Measurements from ENCODE around the gene ANXA2. TPM values are rescaled to one million over a fixed set of nuclear protein-coding genes. Genes with fewer than 3 reads are reported as not detected.
"Not testable (repeated sequence)": the region's sequence is repeated elsewhere in the genome, so short reads cannot be mapped to it uniquely, and the experiment has no call there.

ANXA2 gene
- total RNA-seq, 2 donors from 2014 or later = 752 to 812 TPM

DNA sequence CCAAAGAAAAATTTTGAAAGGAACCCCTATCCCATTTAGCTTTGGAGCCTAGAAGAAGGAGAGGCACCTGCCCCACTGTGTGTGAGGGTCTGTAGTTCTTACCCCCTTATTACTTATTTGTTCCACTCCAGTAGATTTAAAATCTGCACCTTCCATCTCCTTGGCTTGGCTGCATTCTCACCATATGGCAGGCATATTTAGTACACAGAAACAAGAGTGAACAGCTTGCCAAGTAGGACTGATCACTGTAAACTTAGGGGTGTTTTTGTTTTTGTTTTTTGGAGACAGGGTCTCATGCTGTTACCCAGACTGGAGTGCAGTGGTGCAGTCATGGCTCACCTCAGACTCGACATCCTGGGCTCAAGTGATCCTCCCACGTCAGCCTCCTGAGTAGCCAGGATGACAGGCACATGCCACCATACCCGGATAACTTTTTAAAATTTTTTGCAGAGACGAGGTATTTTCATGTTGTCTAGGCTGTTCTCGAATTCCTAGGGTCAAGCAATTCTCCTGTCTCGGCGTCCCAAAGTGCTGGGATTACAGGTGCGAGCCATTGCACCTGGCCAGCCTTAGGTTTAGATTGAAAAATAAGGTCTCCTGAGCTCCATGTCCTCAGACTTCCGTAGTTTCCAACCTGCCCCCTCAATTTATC is 14.1 kb upstream of the ANXA2 start:
- no peak for ATAC-seq (ENCODE audit: insufficient number of reproducible peaks, low FRiP score, low read depth)
- DNase-seq (ENCODE audit: low spot score) = no peak

DNA sequence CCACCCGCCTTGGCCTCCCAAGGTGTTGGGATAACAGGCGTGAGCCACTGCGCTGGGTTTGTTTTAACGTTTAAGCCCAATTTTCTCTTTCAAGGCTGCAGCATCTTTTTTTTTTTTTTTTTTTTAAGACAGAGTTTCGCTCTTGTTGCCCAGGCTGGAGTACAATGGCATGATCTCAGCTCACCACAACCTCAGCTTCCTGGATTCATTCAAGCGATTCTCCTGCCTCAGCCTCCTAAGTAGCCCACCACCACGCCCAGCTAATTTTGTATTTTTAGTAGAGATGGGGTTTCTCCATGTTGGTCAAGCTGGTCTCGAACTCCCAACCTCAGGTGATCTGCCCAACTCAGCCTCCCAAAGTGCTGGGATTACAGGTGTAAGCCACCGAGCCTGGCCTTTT is 12.6 kb upstream of the ANXA2 start:
- DNase-seq (ENCODE audit: low spot score); H3K9me3 ChIP-seq; H3K27ac ChIP-seq; H3K4me3 ChIP-seq; H3K36me3 ChIP-seq; ATAC-seq (ENCODE audit: insufficient number of reproducible peaks, low FRiP score, low read depth); H3K27me3 ChIP-seq (replicated peaks; ENCODE audit: insufficient read depth): not testable (repeated sequence)
- peaks cover 21 to 43% of the 10 kb centered on the region in 2 donors for H3K4me1 ChIP-seq (ENCODE audit: control insufficient read depth in 1 of 2, low read depth in 2 of 2)

More for the DNA sequence above, 14.1 kb upstream of the ANXA2 start:
- Histone ChIP-seq H3K27ac (no peak overlapping the region), H3K36me3 (no peaks in the 10 kb centered on the region), H3K27me3 (replicated peaks; ENCODE audit: insufficient read depth) (no peaks in the 10 kb centered on the region), H3K4me1 (ENCODE audit: control insufficient read depth in 1 of 2, low read depth in 2 of 2) (peaks cover 21 to 37% of the 10 kb centered on the region in 2 donors), H3K9me3 (no peaks in the 10 kb centered on the region), H3K4me3 (no peak overlapping the region)
- TF ChIP-seq, protein P1, sequence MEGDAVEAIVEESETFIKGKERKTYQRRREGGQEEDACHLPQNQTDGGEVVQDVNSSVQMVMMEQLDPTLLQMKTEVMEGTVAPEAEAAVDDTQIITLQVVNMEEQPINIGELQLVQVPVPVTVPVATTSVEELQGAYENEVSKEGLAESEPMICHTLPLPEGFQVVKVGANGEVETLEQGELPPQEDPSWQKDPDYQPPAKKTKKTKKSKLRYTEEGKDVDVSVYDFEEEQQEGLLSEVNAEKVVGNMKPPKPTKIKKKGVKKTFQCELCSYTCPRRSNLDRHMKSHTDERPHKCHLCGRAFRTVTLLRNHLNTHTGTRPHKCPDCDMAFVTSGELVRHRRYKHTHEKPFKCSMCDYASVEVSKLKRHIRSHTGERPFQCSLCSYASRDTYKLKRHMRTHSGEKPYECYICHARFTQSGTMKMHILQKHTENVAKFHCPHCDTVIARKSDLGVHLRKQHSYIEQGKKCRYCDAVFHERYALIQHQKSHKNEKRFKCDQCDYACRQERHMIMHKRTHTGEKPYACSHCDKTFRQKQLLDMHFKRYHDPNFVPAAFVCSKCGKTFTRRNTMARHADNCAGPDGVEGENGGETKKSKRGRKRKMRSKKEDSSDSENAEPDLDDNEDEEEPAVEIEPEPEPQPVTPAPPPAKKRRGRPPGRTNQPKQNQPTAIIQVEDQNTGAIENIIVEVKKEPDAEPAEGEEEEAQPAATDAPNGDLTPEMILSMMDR (IDR thresholded peaks at IDR 0.05) = no peak

DNA sequence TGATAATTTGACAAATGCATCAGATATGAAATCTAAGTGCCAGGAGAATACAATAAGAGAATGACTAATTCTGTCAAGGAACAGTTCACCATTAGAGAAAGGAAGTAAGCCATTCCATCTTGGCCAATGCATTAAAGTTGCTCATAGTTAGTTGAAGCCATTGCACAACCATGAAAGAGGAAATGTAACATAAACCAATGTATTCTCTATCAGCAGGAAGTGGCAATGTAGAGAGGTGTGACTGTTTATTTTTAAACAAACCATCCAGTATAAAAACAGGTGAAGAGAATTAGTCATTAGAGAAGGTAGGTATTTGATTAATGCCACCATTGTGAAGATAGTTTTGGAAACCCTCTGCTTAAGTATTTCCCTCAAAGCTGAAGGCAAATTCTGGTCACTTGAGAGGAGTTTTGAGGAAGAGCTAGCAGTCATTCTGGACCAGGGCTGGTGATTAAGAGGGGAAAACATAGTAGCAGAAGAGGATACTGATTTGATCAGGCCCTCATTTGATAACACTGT is 10.7 kb upstream of the ANXA2 start:
- DNase-seq (ENCODE audit: low spot score) (no peak), ATAC-seq (ENCODE audit: insufficient number of reproducible peaks, low FRiP score, low read depth) (peak; percentile 27)
- Histone ChIP-seq H3K4me1 (ENCODE audit: control insufficient read depth in 1 of 2, low read depth in 2 of 2) (peaks cover 11 to 32% of the 10 kb centered on the region in 2 donors), H3K36me3 (no peaks in the 10 kb centered on the region), H3K9me3 (no peaks in the 10 kb centered on the region), H3K27ac (no peak overlapping the region), H3K27me3 (replicated peaks; ENCODE audit: insufficient read depth) (no peaks in the 10 kb centered on the region), H3K4me3 (no peak overlapping the region)
- TF ChIP-seq, protein P1 (IDR thresholded peaks at IDR 0.05) = no peak

DNA sequence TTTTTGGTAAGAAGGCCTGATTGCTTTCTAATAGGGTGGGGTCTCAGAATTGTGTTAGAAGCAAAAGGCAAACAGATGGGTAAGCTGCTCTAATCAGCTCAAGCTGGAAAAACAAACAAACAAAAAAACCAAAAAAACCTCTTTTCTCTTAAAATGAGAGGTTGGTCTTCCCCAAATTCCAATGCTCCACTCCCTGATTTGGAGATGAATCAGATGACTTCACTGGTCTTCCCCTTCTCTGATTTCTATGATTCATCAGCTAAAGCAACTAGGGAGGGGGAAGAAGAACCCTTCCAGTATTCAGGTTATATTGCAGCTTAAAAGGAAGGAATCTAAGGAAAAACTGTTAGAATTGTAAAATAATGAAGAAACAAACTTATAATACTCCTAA is 9.6 kb upstream of the ANXA2 start:
- DNase-seq (ENCODE audit: low spot score) (no peak), ATAC-seq (ENCODE audit: insufficient number of reproducible peaks, low FRiP score, low read depth) (no peak)
- H3K4me1 ChIP-seq (ENCODE audit: control insufficient read depth in 1 of 2, low read depth in 2 of 2) = peaks cover 12 to 34% of the 10 kb centered on the region in 2 donors
- no peak overlapping the region for H3K4me3 ChIP-seq
- H3K27ac ChIP-seq = peak overlapping the region in 1 of 2 donors; percentile 28
- no peaks in the 10 kb centered on the region for H3K9me3 ChIP-seq
- TF ChIP-seq, protein P1 (IDR thresholded peaks at IDR 0.05) = no peak
- no peaks in the 10 kb centered on the region for H3K36me3 ChIP-seq
- no peaks in the 10 kb centered on the region for H3K27me3 ChIP-seq (replicated peaks; ENCODE audit: insufficient read depth)

DNA sequence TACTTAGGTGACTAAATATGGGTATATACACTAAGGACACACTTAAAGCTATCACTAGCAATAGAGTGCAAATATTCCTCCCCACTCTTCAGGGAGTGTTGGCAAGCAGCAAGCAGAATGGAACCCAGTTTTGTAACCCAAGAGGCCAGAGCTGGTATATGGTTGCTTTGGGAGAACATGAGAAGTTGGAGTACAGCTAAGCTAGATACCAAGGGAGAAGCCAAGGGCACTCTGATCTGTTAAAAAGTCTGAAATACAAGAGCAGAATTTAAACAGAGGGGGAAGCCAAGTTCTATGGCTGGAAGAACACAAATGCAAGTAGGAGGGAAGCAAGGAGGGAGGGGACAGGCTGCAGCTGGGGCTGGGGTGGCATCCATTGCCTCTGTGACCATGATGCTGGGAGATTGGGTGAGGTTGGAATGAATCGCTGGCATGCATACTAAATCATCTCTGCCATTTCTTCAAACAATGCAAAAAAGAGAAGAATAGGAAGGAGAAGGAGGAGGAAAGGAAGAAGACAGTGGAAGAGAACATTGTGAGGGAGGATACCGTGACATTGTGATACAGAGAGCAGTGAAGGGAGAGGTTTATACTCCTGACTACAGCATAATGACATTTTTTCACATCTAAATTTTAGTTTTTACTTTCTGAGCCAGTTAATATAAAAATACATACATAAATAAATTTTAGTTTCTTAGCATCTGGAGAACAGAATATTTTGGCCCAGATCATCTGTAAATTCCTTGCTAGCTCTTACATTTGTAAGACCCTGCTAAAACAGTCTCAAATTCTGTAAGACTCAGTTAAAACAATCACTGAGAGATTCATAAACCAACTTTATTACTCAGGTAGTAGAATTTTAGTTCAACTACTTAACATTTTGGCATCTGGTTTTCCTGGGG is 9.0 kb upstream of the ANXA2 start:
- Histone ChIP-seq H3K27ac (peak overlapping the region; percentile 22 to 28), H3K9me3 (no peaks in the 10 kb centered on the region), H3K27me3 (replicated peaks; ENCODE audit: insufficient read depth) (no peaks in the 10 kb centered on the region), H3K4me1 (ENCODE audit: control insufficient read depth in 1 of 2, low read depth in 2 of 2) (peaks cover 16 to 39% of the 10 kb centered on the region in 2 donors), H3K36me3 (no peaks in the 10 kb centered on the region), H3K4me3 (no peak overlapping the region)
- ATAC-seq (ENCODE audit: insufficient number of reproducible peaks, low FRiP score, low read depth) (no peak), DNase-seq (ENCODE audit: low spot score) (no peak)
- TF ChIP-seq, protein P1 (IDR thresholded peaks at IDR 0.05) = no peak

All from thoracic aorta (tissue), 2 donors.